Measurements from ENCODE around the gene THRB.

The THRB gene

DNA sequence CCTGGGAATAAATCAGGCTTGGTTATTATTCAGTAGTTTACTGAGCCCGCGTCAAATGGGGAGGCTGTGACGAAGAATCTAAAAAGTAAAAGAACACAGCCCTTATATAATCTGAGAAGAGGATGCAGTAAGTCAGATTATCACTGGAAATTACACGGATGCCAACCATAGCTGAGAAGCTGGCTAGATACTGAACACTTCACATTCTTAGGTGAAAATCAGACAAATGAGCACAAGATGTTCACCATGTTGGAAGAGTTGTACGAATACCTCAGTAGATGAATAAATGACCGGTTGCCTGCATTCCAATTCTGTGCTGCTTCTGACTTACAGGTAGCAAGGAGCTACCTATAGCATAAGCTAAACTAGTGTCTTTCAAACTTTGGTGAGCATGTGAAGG is 254.3 kb downstream of the THRB start:
- H3K9me3 ChIP-seq (replicated peaks in 1 of 2; ENCODE audit: control insufficient read depth in 2 of 2, insufficient read depth in 1 of 2, low read depth in 1 of 2, low read length in 2 of 2): no peaks in the 10 kb centered on the region
- H3K4ac ChIP-seq (ENCODE audit: low read length): no peak overlapping the region
- no peaks in the 10 kb centered on the region for H3K27me3 ChIP-seq (ENCODE audit: control insufficient read depth in 3 of 3, insufficient read depth in 3 of 3, low read depth in 1 of 3, low read length in 3 of 3)
- no peak overlapping the region for H3K18ac ChIP-seq (ENCODE audit: low read length)
- H3K4me2 ChIP-seq (ENCODE audit: insufficient read depth, low read length, poor library complexity, severe bottlenecking): no peak overlapping the region
- H3K4me3 ChIP-seq (ENCODE audit: low read length in 2 of 2): no peak overlapping the region
- no peak for DNase-seq (ENCODE audit: low spot score)
- H3K14ac ChIP-seq (ENCODE audit: low read length): no peak overlapping the region
- H4K8ac ChIP-seq (ENCODE audit: low read depth, low read length): no peak overlapping the region
- no peak overlapping the region for H3K27ac ChIP-seq (replicated peaks; ENCODE audit: low read length)
- no peak overlapping the region for H2BK5ac ChIP-seq (ENCODE audit: low read length)
- H2BK15ac ChIP-seq (ENCODE audit: low read length): no peak overlapping the region
- H3K23ac ChIP-seq (ENCODE audit: low read depth, low read length, poor library complexity): no peak overlapping the region
- H2AFZ ChIP-seq (ENCODE audit: low read length): no peak overlapping the region
- no peaks in the 10 kb centered on the region for H3K36me3 ChIP-seq (replicated peaks in 1 of 2; ENCODE audit: control insufficient read depth in 2 of 2, insufficient read depth in 2 of 2, low read length in 2 of 2)
- peaks cover 0 to 6% of the 10 kb centered on the region in 2 donors for H3K4me1 ChIP-seq (ENCODE audit: control insufficient read depth in 2 of 2, insufficient read depth in 1 of 2, low read depth in 1 of 2, low read length in 2 of 2)
- H4K91ac ChIP-seq (ENCODE audit: low read depth, low read length, poor library complexity): no peak overlapping the region
- no peak overlapping the region for H2AK5ac ChIP-seq (ENCODE audit: low read depth, low read length)
- no peak overlapping the region for H2BK120ac ChIP-seq (ENCODE audit: low read depth, low read length)
- WGBS, 2 donors (ENCODE audit: extremely low coverage in 2 of 2, insufficient read length in 2 of 2, insufficient replicate concordance in 1 of 2): no CpG with 5 or more reads among the region's 6 CpGs
- H2BK12ac ChIP-seq (ENCODE audit: low read length): no peak overlapping the region
- H3K9ac ChIP-seq (ENCODE audit: low read depth, low read length, poor library complexity): no peak overlapping the region
- no peaks in the 10 kb centered on the region for H3K79me1 ChIP-seq (ENCODE audit: low read depth, low read length)

DNA sequence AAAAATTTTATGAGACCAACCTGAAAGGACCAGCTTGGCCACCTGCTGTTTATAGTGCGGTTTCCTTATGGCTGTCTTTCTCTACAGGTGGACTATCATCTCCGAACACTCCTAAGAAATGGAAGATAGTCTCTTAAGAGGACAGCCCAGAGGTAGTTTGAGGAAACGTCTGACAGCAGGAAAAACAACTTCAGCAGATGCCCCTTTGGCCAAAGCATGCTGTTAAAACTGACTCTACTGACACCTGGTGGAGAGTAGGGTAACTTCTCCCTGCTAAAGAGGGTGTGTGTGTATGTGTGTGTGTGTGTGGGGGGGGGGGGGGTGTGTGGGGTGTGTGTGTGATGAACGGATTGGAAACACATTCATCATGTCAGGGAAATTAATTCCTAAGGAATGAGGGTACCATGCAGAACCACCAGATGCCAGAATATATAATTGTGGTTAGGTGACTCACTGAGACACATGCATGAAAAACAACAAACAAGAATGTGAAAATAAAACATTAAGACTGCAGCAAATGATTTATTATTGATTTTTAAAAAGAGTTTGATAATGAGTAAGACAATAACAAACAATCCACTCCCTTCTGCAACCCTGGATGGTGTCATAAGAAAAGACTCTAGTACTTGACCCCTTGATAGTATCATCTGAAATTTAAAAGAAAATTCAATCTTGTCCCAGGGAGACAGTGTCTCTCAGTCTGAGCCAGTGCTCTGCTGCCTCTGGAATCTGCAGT is 256.5 kb downstream of the THRB start:
- H3K27me3 ChIP-seq (ENCODE audit: control insufficient read depth in 3 of 3, insufficient read depth in 3 of 3, low read depth in 1 of 3, low read length in 3 of 3): no peaks in the 10 kb centered on the region
- H3K4ac ChIP-seq (ENCODE audit: low read length): no peak overlapping the region
- H3K14ac ChIP-seq (ENCODE audit: low read length): no peak overlapping the region
- H3K4me2 ChIP-seq (ENCODE audit: insufficient read depth, low read length, poor library complexity, severe bottlenecking): no peak overlapping the region
- H4K8ac ChIP-seq (ENCODE audit: low read depth, low read length): no peak overlapping the region
- H3K4me3 ChIP-seq (ENCODE audit: low read length in 2 of 2): no peak overlapping the region
- no peak overlapping the region for H2AFZ ChIP-seq (ENCODE audit: low read length)
- no peak overlapping the region for H4K91ac ChIP-seq (ENCODE audit: low read depth, low read length, poor library complexity)
- no peak overlapping the region for H3K9ac ChIP-seq (ENCODE audit: low read depth, low read length, poor library complexity)
- H3K23ac ChIP-seq (ENCODE audit: low read depth, low read length, poor library complexity): no peak overlapping the region
- H2BK12ac ChIP-seq (ENCODE audit: low read length): no peak overlapping the region
- no peak overlapping the region for H2BK5ac ChIP-seq (ENCODE audit: low read length)
- no peak overlapping the region for H3K27ac ChIP-seq (replicated peaks; ENCODE audit: low read length)
- H3K79me1 ChIP-seq (ENCODE audit: low read depth, low read length): no peaks in the 10 kb centered on the region
- H2BK15ac ChIP-seq (ENCODE audit: low read length): no peak overlapping the region
- H3K18ac ChIP-seq (ENCODE audit: low read length): no peak overlapping the region
- H3K9me3 ChIP-seq (replicated peaks in 1 of 2; ENCODE audit: control insufficient read depth in 2 of 2, insufficient read depth in 1 of 2, low read depth in 1 of 2, low read length in 2 of 2): no peaks in the 10 kb centered on the region
- no peak overlapping the region for H2BK120ac ChIP-seq (ENCODE audit: low read depth, low read length)
- peak; percentile 59 for DNase-seq (ENCODE audit: low spot score)
- H3K36me3 ChIP-seq (replicated peaks in 1 of 2; ENCODE audit: control insufficient read depth in 2 of 2, insufficient read depth in 2 of 2, low read length in 2 of 2): no peaks in the 10 kb centered on the region
- H3K4me1 ChIP-seq (ENCODE audit: control insufficient read depth in 2 of 2, insufficient read depth in 1 of 2, low read depth in 1 of 2, low read length in 2 of 2): peaks cover 0 to 6% of the 10 kb centered on the region in 2 donors
- no peak overlapping the region for H2AK5ac ChIP-seq (ENCODE audit: low read depth, low read length)
- no CpG with 5 or more reads among the region's 4 CpGs for WGBS, 2 donors (ENCODE audit: extremely low coverage in 2 of 2, insufficient read length in 2 of 2, insufficient replicate concordance in 1 of 2)

DNA sequence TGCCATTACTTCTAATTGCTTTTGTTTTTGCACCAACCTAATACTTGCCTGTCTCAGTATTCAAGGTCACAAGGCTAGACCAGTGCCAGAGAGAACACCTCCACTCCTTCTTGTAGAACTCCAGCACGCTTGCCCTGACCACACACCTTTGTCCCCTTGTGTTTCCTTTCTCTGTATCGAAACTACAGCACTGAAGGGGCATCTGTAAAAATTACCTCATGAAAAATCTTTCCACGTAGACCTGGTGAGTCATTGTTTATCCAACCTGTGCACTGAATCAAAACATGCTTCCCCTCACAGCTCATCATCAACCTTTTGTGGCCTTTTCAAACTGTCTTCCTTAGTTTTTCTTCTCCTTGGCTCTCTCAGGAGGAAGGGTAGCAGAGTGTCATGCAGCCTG is 259.5 kb downstream of the THRB start:
- Histone ChIP-seq H3K4ac (ENCODE audit: low read length) (no peak overlapping the region), H3K9ac (ENCODE audit: low read depth, low read length, poor library complexity) (no peak overlapping the region), H3K4me2 (ENCODE audit: insufficient read depth, low read length, poor library complexity, severe bottlenecking) (no peak overlapping the region), H2BK5ac (ENCODE audit: low read length) (no peak overlapping the region), H3K14ac (ENCODE audit: low read length) (no peak overlapping the region), H2BK15ac (ENCODE audit: low read length) (no peak overlapping the region), H2BK120ac (ENCODE audit: low read depth, low read length) (no peak overlapping the region), H2AK5ac (ENCODE audit: low read depth, low read length) (no peak overlapping the region), H3K18ac (ENCODE audit: low read length) (no peak overlapping the region), H3K9me3 (replicated peaks in 1 of 2; ENCODE audit: control insufficient read depth in 2 of 2, insufficient read depth in 1 of 2, low read depth in 1 of 2, low read length in 2 of 2) (no peaks in the 10 kb centered on the region), H3K4me3 (ENCODE audit: low read length in 2 of 2) (no peak overlapping the region), H3K4me1 (ENCODE audit: control insufficient read depth in 2 of 2, insufficient read depth in 1 of 2, low read depth in 1 of 2, low read length in 2 of 2) (no peaks in the 10 kb centered on the region), H3K27ac (replicated peaks; ENCODE audit: low read length) (no peak overlapping the region), H2BK12ac (ENCODE audit: low read length) (no peak overlapping the region), H3K36me3 (replicated peaks in 1 of 2; ENCODE audit: control insufficient read depth in 2 of 2, insufficient read depth in 2 of 2, low read length in 2 of 2) (no peaks in the 10 kb centered on the region), H3K23ac (ENCODE audit: low read depth, low read length, poor library complexity) (no peak overlapping the region), H4K8ac (ENCODE audit: low read depth, low read length) (no peak overlapping the region), H4K91ac (ENCODE audit: low read depth, low read length, poor library complexity) (no peak overlapping the region), H2AFZ (ENCODE audit: low read length) (no peak overlapping the region), H3K79me1 (ENCODE audit: low read depth, low read length) (no peaks in the 10 kb centered on the region), H3K27me3 (ENCODE audit: control insufficient read depth in 3 of 3, insufficient read depth in 3 of 3, low read depth in 1 of 3, low read length in 3 of 3) (no peaks in the 10 kb centered on the region)
- WGBS, 2 donors (ENCODE audit: extremely low coverage in 2 of 2, insufficient read length in 2 of 2, insufficient replicate concordance in 1 of 2): no CpG with 5 or more reads among the region's 3 CpGs
- no peak for DNase-seq (ENCODE audit: low spot score)

DNA sequence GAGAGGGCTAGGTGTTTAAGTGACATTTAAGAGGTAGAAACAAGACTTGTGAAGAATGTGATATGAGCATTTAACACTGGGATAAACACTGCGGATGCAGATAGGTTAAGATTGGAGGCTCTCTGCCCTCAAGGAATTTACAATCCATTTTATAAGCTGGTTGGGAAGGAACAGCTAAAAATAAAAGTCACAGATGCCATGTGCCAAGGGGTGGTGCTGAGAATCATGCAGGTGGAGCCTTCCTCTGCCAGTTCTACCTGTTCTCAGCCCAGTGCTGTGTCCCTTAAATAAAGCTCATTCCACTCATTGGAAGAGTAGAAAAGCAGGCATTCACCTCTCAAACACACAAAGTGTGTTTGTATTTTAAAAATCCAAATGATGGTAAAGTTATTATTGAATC is 261.9 kb downstream of the THRB start:
- no peak overlapping the region for H2BK5ac ChIP-seq (ENCODE audit: low read length)
- H3K4me2 ChIP-seq (ENCODE audit: insufficient read depth, low read length, poor library complexity, severe bottlenecking): no peak overlapping the region
- no peaks in the 10 kb centered on the region for H3K9me3 ChIP-seq (replicated peaks in 1 of 2; ENCODE audit: control insufficient read depth in 2 of 2, insufficient read depth in 1 of 2, low read depth in 1 of 2, low read length in 2 of 2)
- no peak overlapping the region for H3K18ac ChIP-seq (ENCODE audit: low read length)
- H3K4me1 ChIP-seq (ENCODE audit: control insufficient read depth in 2 of 2, insufficient read depth in 1 of 2, low read depth in 1 of 2, low read length in 2 of 2): no peaks in the 10 kb centered on the region
- no peak overlapping the region for H2BK120ac ChIP-seq (ENCODE audit: low read depth, low read length)
- no peak overlapping the region for H4K91ac ChIP-seq (ENCODE audit: low read depth, low read length, poor library complexity)
- no peak overlapping the region for H4K8ac ChIP-seq (ENCODE audit: low read depth, low read length)
- no peak overlapping the region for H2BK12ac ChIP-seq (ENCODE audit: low read length)
- H2AK5ac ChIP-seq (ENCODE audit: low read depth, low read length): no peak overlapping the region
- H3K4me3 ChIP-seq (ENCODE audit: low read length in 2 of 2): no peak overlapping the region
- WGBS, 2 donors (ENCODE audit: extremely low coverage in 2 of 2, insufficient read length in 2 of 2, insufficient replicate concordance in 1 of 2): no CpG with 5 or more reads among the region's 1 CpG
- H3K14ac ChIP-seq (ENCODE audit: low read length): no peak overlapping the region
- H2BK15ac ChIP-seq (ENCODE audit: low read length): no peak overlapping the region
- DNase-seq (ENCODE audit: low spot score): no peak
- H3K27me3 ChIP-seq (ENCODE audit: control insufficient read depth in 3 of 3, insufficient read depth in 3 of 3, low read depth in 1 of 3, low read length in 3 of 3): no peaks in the 10 kb centered on the region
- H3K4ac ChIP-seq (ENCODE audit: low read length): no peak overlapping the region
- no peak overlapping the region for H3K9ac ChIP-seq (ENCODE audit: low read depth, low read length, poor library complexity)
- H3K79me1 ChIP-seq (ENCODE audit: low read depth, low read length): no peaks in the 10 kb centered on the region
- no peak overlapping the region for H2AFZ ChIP-seq (ENCODE audit: low read length)
- no peak overlapping the region for H3K27ac ChIP-seq (replicated peaks; ENCODE audit: low read length)
- no peaks in the 10 kb centered on the region for H3K36me3 ChIP-seq (replicated peaks in 1 of 2; ENCODE audit: control insufficient read depth in 2 of 2, insufficient read depth in 2 of 2, low read length in 2 of 2)
- H3K23ac ChIP-seq (ENCODE audit: low read depth, low read length, poor library complexity): no peak overlapping the region
